ENCODE results near the gene AFF3. TPM values are rescaled to one million over a fixed set of nuclear protein-coding genes. Genes with fewer than 3 reads are reported as not detected.

The AFF3 gene
- total and polyA plus RNA-seq, 2 donors (not counting 3 experiments of a cell fraction or from before 2014, with no cell fraction given), result 0.06 to 0.07 TPM

DNA sequence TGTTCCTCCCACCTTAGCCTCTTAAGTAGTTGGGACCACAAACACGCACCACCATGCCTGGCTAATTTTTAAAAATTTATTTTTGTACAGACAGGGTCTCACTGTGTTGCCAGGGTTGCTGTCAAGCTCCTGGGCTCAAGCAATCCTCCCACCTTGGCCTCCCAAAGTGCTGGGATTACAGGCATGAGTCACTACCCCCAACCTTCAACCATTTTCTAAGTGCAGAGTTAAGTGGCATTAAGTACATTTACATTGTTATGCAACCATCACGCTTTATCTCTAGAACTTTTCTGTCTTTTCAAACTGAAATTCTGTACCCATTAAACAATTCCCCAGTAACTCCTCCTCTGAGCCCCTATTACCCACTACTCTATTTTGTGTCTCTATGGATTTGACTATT is 45.9 kb upstream of the AFF3 start:
- POLR2A ChIA-PET, result no interaction called here
- peaks cover 0 to 2% of the 10 kb centered on the region in 2 experiments for H3K27me3 ChIP-seq (ENCODE audit: control insufficient read depth in 2 of 2, insufficient read depth in 2 of 2, low read length in 2 of 2)

More for the DNA sequence above, 45.9 kb upstream of the AFF3 start:
- CTCF ChIA-PET, result no interaction called here
- TF ChIP-seq POLR2A (IDR thresholded peaks at IDR 0.05; ENCODE audit: low read depth, low read length), result no peak
- no peak for TF ChIP-seq GATA2 (IDR thresholded peaks at IDR 0.05; ENCODE audit: insufficient read depth, insufficient read length, low read depth, low read length)
- TF ChIP-seq FOS (IDR thresholded peaks at IDR 0.05; ENCODE audit: borderline replicate concordance, insufficient read depth, low read length), result no peak
- TF ChIP-seq, protein P1, sequence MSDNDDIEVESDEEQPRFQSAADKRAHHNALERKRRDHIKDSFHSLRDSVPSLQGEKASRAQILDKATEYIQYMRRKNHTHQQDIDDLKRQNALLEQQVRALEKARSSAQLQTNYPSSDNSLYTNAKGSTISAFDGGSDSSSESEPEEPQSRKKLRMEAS (IDR thresholded peaks at IDR 0.05; ENCODE audit: insufficient read depth, insufficient read length), result no peak
- TF ChIP-seq MYC (IDR thresholded peaks at IDR 0.05; ENCODE audit: low read depth, low read length), result no peak
- TF ChIP-seq EZH2 (IDR thresholded peaks at IDR 0.05; ENCODE audit: borderline replicate concordance, low read depth, low read length, severe bottlenecking), result no peak
- no peak for TF ChIP-seq POLR2AphosphoS5 (IDR thresholded peaks at IDR 0.05; ENCODE audit: insufficient read depth, low read depth, low read length)
- no peak for TF ChIP-seq JUN (IDR thresholded peaks at IDR 0.05; ENCODE audit: borderline replicate concordance, insufficient read depth, insufficient read length, low read depth)
- TF ChIP-seq, protein P2, sequence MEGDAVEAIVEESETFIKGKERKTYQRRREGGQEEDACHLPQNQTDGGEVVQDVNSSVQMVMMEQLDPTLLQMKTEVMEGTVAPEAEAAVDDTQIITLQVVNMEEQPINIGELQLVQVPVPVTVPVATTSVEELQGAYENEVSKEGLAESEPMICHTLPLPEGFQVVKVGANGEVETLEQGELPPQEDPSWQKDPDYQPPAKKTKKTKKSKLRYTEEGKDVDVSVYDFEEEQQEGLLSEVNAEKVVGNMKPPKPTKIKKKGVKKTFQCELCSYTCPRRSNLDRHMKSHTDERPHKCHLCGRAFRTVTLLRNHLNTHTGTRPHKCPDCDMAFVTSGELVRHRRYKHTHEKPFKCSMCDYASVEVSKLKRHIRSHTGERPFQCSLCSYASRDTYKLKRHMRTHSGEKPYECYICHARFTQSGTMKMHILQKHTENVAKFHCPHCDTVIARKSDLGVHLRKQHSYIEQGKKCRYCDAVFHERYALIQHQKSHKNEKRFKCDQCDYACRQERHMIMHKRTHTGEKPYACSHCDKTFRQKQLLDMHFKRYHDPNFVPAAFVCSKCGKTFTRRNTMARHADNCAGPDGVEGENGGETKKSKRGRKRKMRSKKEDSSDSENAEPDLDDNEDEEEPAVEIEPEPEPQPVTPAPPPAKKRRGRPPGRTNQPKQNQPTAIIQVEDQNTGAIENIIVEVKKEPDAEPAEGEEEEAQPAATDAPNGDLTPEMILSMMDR (IDR thresholded peaks at IDR 0.05; ENCODE audit: extremely low read depth in 1 of 2, insufficient read depth in 1 of 2, low read depth in 1 of 2, low read length in 2 of 2), result no peak
- no peaks in the 10 kb centered on the region for H3K9me1 ChIP-seq (replicated peaks; ENCODE audit: control insufficient read depth, extremely low read depth, insufficient read depth, low read length)
- FAIRE-seq, result no peak
- H3K4me3 ChIP-seq (replicated peaks in 1 of 3; ENCODE audit: insufficient read depth in 1 of 3, low read depth in 1 of 3, low read length in 3 of 3), result no peak overlapping the region
- BruUV-seq (replicated peaks), result no TSS peak
- H3K4me1 ChIP-seq (ENCODE audit: control insufficient read depth, extremely low read depth, insufficient read depth, low read length), result peaks cover 8% of the 10 kb centered on the region
- intact Hi-C loops (cut with micrococcal nuclease), result no loop called here
- dilution Hi-C loops (cut with MboI; ENCODE audit: extremely low pct_ligation_motif_present, low sequenced_read_pairs), result no loop called here
- H3K79me2 ChIP-seq (ENCODE audit: control insufficient read depth, insufficient read depth, low read length), result no peaks in the 10 kb centered on the region
- H3K9ac ChIP-seq (replicated peaks; ENCODE audit: extremely low read depth, insufficient read depth, low read length), result no peak overlapping the region
- H3K4me2 ChIP-seq (ENCODE audit: insufficient read depth, low read length), result no peak overlapping the region
- H3K36me3 ChIP-seq (ENCODE audit: control insufficient read depth in 2 of 2, extremely low read depth in 1 of 2, insufficient read depth in 2 of 2, low read length in 2 of 2), result no peaks in the 10 kb centered on the region
- H3K27ac ChIP-seq (ENCODE audit: insufficient read depth, low read depth, low read length), result no peak overlapping the region
- no peaks in the 10 kb centered on the region for H3K9me3 ChIP-seq (replicated peaks; ENCODE audit: control insufficient read depth, insufficient read depth, low read length)
- no peak for DNase-seq (ENCODE audit: low read depth, low spot score)
- no peaks in the 10 kb centered on the region for H4K20me1 ChIP-seq (replicated peaks; ENCODE audit: control insufficient read depth, extremely low read depth, insufficient read depth, low read length)
- H2AFZ ChIP-seq (ENCODE audit: low read depth, low read length), result no peak overlapping the region
